Dedifferentiated amniotic fluid mesenchymal stem cell (primary cell): ENCODE data around the gene C17orf67.
"Not testable (repeated sequence)": the region's sequence is repeated elsewhere in the genome, so short reads cannot be mapped to it uniquely, and the experiment has no call there.

Source experiments
- DNase-seq: peaks from one replicate; pipeline ENCODE4 v3.0.0-alpha.2; 2016; ENCODE audit errors: extremely low spot score

Gene C17orf67

DNA sequence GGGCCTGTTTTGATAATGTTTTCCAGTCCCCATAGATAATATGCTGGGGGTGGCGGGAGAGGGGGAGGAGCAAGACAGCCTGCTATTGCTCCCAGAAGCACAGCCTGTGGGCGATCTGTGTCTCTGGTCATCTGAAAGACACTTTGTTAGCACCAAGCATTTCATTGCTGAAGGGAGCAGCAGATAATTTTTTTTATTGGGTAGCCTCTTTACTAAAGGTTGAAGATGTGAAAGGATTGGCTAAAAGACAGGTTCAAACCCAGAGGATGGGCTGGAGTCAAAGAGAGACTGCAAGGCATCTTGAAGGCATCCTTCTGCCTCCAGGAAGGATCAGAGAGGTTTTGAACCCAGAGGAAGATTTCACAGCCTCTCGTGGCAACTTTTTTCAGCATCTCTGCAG lies 60.6 kb downstream of the C17orf67 start:
- no peak for DNase-seq

- no peak for DNase-seq
Measured at GRCh38 chr17:56772442-56772841, 61.3 kb downstream of the C17orf67 start.

DNA sequence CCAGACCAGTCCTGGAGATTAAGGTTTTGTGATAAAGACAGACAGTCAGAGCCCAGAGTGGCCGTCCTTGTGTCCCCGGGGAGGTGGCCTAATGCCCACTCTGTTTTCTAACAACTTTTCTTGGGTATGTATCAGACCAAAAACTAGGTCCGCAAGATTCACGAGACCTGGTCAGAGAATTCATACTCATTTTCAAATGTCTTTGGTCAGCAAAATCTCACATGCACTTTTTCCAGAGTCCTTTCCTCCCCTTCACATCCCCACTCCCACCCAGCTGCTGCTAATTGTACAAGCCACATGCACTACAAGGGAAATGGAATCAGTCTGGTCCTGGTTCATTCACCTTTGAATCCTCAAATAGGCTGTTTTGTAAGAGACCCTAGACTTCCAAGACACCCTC lies 61.7 kb downstream of the C17orf67 start:
- no peak for DNase-seq

- DNase-seq, result no peak
Measured at GRCh38 chr17:56771563-56771962, 62.2 kb downstream of the C17orf67 start.

GRCh38 chr17:56770427-56770826 lies 63.3 kb downstream of the C17orf67 start:
- DNase-seq, result no peak

- no peak for DNase-seq
Measured at GRCh38 chr17:56765449-56765848, 68.3 kb downstream of the C17orf67 start.

DNA sequence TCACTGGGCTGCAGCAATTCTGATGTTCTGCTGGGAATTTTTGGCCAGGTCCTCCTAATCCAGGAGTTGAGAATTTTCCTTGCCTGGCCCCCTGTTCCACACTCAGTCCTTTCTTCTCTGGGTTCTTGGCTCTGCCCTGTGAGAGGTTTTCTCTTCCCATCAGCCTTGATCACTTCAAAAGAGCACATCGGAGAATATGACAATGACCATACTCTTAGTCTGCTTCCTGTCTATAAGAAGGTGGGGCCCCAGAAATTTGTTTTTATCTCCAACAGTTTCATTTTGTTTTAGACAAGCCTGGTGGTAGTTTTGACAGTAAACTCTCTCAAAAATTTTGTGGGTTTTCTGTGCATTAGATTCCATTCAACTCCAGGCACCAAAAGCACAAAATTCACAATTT lies 70.7 kb downstream of the C17orf67 start:
- no peak for DNase-seq

DNA sequence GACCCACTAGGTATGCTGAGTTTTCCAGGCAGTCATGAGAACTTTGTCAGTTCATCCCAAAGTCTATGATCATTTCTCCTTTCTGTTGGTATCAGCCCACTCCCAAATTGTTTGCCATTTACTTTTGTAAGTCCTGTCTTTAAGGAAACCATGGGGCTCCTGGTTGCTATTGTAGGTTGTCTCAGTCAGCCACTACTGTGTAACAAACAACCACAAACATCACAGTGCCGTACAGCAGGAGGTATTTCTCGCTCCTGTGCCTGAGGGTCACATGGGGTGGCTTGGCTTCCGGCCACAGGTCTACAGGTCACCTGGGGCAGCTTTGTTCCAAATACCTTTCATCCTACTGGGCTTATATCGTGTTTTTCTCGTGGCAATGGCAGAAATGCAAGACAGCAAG lies 71.6 kb downstream of the C17orf67 start:
- DNase-seq, result no peak

GRCh38 chr17:56761387-56761786 lies 72.3 kb downstream of the C17orf67 start:
- DNase-seq, result no peak

DNA sequence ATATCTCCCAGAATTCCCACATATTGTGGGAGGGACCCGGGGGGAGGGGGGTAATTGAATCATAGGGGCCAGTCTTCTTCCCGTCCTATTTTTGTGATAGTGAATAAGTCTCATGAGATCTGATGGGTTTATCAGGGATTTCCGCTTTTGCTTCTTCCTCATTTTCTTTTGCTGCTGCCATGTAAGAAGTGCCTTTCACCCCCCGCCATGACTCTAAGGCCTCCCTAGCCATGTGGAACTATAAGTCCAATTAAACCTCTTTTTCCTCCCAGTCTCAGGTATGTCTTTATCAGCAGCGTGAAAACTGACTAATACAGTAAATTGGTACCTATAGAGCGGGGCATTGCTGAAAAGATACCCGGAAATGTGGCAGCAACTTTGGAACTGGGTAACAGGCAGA lies 76.1 kb downstream of the C17orf67 start:
- not testable (repeated sequence) for DNase-seq

DNA sequence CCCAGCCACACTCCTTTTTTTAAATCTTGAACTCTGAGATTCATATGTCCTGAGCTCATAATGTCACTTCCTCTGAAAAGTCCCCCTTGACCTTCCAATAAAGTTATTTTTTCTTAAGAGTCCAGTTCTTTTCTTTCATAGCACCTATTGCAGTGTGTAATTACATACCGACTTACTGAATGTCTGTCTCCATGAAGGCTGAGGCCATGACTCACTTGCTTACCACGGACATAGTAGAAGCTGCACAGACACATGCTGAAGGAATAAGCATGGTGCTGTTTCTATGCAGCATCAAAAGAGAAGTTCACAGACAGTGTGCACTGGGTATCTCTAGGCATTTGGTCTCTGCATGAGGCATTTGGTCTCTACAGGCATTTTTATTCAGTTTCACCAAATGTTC lies 77.2 kb downstream of the C17orf67 start:
- DNase-seq, result peak; percentile 79

DNA sequence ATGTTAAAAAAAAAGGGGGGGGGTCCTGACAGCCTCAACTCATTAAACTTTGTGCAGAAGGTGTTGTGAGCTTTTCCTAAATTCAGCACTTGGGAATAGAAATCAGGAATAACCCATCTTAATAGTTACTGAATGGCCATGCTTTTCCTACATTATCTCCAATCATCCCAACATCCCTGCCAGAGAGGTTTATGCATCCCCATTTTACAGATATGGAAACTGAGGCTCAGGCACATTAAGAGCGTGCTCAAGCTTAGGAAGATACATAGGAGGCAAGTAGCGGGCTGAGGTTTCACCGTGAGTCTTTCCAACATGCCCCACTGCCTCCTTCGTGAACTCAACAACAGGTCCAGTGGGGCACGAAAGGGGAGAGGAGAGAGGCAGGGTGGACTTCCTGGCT lies 78.4 kb downstream of the C17orf67 start:
- no peak for DNase-seq

GRCh38 chr17:56754523-56755208 lies 79.1 kb downstream of the C17orf67 start:
- no peak for DNase-seq

DNA sequence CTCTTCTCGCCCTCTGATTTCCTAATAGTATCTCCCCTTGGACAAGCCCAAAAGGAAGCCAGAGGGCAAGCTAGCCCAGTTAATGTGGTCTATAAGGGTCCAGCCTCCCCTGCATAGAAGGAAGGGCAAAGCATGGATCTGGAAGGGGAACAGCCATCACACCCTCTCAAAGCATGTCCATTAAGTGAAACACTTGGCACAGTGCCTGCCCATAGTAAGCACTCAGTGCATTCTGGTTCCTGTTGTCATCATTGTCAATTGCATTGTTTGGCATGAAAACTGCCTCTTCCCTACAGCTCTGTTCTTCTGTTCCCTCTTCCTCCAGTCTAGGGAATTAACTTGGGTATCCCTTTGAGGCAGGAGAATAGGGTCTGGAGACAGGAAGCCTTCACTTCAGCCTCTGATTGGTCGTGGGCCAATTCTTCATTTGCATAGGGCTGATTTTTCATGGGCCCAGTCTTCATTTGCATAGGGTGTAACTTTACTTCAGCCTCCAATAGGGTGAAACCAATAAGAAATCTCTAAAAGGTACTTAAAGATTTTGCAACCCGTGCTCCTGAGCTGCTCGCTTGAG lies 81.4 kb downstream of the C17orf67 start:
- DNase-seq, result no peak

DNA sequence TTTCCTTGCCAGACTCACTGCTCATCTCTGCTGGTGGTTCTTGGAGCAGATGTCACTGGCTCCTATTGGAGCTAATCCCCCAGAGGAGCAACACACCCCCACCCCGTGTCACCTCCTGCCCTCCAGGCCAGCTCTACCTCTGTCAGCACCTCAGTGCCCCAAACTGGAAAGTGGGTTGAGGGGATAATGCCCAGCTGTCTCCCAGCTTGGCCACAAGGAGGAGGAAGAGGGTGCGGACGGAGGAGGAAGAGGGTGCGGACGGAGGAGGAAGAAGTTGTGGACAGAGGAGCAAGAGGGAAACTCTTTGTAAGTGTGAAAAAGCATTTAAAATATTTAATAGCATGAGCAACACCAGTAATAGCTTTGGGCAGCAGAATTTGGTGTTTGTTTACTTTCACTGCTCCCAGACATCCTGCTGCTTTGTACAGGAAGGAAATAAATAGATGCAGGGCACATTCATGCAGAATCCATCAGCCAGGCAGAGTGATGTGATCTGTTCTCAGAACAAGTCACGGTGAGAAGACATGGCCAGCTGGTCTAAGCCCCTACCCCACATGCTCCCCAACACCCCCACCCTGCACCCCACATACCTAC lies 82.5 kb downstream of the C17orf67 start:
- no peak for DNase-seq

- no peak for DNase-seq
Measured at GRCh38 chr17:56744721-56745120, 89.0 kb downstream of the C17orf67 start.

DNA sequence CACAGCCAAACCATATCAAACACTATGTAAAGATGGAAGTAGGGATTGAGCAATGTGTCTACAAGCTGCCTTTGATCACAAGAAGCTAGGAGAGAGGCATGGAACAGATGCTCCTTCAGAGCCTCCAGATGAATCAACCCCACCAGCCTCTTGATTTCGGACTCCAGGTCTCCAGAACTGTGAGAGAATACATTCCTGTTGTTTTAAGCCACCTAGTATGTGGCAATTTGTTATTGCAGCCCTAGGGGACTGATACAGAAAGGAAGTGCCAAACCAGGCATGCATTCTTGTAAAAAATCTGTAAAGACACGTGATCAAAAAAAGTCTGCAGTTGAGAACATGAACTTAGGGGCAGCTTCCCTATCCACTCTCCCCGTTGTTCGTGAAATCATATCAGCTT lies 91.1 kb downstream of the C17orf67 start:
- no peak for DNase-seq
